Cortex of kidney (tissue), 1 donor: Measurements from ENCODE around the gene CALML6.

ENCODE experiments used
- DNase-seq: peaks from one replicate; lab custom pipeline; 2025; lab: John Stamatoyannopoulos, UW

The CALML6 gene

DNA sequence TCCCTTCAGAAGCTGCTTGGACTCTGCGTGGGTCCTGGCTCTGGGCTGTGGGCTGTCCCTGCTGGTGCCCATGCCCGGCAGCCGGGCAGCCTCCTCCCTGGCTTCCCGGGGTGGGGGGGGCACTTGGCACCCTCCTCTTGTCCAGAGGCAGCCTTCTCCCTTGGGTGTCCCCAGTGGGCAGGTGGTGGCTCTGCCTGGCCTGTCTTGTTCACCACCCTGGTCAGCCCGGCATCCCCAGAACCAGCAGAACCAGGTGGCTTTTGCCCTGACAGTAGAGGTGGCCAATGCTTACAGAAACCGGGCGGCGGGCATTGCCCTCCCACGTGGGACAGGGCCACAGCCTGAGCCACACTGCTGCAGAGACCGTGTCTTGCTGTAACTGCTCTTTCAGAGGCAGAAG, 50.5 kb downstream of the CALML6 start:
- no peak for DNase-seq

DNA sequence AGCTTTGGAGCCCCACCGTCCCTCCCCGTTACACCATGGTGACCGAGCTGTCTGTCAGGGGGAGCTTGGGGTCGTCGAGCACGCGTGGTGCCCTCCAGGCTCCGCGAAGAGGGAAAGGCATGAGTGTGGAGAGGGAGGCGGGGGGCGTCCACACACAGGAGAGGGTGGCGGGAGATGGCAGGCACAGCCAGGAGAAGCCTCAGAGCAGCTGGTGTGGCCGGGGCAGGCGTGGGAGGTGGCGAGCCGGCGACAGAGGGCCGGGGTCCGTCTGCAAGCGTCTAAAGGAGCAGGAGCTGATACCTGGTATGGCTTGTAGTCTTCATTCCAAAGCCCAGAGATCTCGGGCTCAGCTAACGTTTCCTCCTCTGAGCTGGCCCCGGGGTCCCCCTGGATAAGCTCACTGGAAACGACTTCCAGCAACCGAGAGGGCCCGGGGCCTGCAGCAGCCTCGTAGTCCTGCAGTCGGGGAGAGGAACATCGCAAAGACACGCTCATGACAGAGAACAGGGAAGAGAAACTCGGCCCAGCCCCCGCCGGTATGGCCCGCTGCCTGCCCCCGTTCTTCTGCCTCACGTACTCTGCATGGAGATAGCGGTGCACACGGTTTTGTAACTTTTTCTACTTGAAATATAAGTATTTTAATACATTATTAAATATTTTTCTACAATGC, 51.1 kb downstream of the CALML6 start:
- DNase-seq: no peak
